NK-92 treated with Interleukin-12 subunit alpha and Interleukin-12 subunit beta, amount 100 ng/mL, for 24 hours (cell line): ENCODE data around the gene DOP1A.

Source experiments
- DNase-seq: peaks from one replicate; lab custom pipeline; 2025; lab: John Stamatoyannopoulos, UW

DOP1A gene

DNA sequence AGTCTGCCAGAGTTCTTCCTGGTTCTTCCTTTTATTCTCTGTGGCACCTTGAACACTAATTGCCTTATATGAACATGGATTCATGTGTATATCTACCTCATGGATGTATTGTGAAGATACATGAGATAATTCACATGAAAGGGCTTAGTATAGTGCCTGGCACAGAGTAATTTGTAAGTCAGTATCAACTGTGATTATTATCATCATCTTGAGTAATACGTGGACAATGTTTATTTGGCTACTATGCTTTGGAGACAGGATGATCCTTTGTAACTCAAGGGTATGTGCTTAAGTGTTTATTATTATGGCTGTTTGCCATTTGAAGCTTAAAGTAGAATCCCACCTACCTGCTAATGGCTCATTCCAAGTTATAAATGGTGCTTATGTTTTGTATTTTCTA is 16.0 kb downstream of the DOP1A start:
- no peak for DNase-seq

DNA sequence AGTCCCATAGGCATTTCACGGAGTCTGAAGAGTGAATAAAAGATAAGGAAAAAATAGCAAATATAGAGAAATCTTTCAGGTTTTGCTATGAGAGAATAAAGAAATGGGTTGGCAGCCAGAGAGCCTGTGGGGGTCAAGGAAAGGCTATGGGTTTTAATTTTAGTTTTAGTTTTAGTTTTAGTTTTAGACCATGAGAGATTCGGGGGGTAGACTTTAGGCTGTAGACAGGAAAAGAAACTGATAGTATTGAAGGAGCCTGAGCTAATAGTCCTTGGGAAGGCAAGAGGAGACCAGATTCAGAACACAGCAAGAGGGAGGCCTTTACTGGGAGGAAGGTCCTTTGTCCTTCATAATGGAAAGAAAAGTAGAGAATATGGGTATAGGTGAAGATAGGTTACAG is 19.3 kb downstream of the DOP1A start:
- DNase-seq = no peak

DNA sequence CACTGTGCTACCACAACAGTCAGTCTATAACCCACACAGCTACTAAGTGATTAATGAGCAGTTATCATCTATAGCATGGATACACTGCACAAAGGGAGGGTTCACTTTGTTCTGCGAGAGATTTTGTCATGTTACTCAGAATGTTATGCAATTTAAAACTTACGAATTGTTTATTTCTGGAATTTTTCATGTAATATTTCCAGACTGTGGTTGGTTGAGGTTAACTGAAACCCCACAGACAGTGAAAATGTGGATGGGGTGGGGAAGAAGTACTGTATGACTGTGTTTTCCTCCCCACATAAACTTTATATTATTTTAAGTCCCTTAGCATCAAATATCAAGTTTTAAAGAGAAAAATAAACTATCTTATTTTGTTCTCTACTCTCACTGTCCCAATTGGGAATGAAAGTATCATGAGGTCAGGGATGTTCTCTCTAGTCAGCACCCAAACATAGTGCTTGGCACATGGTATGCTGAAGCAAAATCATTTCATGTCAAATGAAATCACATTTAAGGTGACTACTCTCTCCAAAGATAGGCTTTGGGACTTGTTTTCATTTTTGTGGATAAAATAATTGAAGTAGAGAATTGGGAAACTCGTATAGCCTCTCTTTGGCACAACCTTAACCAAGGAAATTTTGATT is 25.4 kb downstream of the DOP1A start:
- DNase-seq = no peak

DNA sequence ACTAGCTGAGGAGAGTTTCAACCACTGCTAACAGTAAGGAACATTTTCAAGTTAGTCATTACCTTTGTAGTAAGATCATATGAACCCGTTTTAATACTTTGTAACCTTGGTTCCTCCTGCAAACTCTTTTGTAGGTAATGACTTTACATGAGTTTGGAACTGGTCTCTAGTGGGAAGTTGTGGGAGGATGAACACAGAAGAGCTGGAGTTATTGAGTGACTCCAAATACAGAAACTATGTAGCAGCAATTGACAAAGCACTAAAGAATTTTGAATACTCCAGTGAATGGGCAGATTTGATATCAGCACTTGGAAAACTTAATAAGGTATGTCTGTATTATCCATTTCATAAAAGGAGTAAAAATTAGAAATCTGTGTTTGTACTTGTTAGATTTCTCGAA is 29.3 kb downstream of the DOP1A start:
- no peak for DNase-seq

DNA sequence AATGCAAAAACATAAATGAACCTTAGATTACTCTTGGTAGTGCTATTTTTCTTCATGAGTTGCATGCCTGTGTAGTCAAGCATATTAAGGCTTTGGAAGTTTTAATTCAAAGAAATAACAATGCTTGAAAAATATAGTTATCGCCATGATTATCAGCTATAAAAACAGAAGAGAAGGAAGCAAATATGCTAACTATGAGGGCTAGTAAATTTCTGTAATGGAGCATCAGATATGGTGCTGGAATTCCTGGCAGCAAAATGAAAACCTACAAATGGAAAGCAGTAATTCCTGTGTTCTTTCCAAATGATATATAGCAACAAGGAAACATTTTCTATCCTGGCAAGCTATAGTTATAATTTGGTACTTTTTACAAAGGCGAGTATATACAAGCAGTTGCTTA is 29.7 kb downstream of the DOP1A start:
- DNase-seq = no peak

DNA sequence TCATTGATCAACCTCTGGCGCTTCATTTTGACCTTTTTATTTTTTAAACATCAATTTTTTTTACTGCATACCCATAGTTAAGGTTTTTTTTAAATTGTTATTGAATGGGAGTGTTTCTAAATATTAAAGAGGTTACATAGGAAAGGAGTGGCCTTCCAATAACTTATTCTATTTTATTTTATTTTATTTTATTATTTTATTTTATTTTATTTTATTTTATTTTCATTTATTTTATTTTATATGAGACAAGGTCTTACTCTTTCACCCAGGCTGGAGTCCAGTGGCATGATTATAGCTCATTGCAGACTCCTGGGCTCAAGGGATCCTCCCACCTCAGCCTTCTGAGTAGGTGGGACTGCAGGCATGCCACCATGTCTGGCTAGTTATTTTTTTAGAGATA is 30.2 kb downstream of the DOP1A start:
- DNase-seq = no peak

DNA sequence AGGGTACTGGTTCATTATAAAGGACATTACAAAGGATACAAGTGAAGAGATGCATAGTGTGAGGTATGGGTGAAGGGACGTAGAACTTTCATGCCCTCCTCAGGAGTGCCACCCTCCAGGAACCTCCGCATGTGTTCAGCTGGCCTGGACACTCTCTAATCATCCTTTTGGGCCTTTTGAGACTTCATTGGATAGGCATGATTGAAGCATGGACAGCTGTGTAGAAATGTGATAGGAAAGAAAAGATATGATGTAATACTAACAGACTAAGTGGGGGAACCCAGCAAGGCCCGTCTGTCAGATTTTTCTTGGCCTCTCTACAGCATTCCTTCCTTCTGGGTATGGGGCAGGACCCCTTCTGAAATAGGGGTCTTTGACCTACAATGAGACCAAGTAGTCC is 31.1 kb downstream of the DOP1A start:
- DNase-seq = no peak

DNA sequence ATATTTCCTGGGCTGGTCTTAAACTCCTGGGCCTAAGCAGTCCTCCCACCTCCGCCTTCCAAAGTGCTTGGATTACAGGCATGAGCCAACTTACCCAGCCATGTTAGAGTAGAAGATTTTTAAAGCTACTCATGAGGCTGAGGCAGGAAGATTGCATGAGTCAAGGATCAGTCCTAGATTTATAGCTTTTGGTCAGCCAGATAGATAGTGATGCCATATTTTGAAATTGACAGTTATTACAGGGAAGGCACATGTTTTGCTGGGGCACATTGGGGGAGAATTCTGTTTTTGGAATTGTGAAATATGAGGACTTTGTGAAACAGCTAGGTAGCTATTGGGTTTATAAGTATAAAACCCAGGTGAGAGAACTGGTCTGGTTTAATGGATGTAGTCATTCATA is 40.9 kb downstream of the DOP1A start:
- DNase-seq = no peak

DNA sequence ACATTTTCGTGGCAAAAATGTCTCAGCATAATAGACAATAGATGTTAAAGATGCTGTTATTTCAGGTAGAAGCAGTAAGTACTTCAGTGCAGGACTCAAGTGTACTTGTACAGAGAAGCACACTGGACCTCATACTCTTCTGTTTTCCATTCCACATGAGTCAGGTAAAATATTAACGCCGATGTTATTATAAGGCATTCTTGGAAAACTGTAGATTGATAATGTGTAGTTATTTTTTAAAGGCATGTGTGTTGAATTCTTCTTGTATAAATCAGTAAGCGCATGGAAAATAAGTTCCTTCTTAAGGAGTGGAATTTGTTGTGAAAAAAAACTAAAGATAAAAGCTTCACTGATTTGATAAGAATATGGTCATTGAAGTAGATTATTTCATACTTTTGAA is 45.8 kb downstream of the DOP1A start:
- DNase-seq = no peak

DNA sequence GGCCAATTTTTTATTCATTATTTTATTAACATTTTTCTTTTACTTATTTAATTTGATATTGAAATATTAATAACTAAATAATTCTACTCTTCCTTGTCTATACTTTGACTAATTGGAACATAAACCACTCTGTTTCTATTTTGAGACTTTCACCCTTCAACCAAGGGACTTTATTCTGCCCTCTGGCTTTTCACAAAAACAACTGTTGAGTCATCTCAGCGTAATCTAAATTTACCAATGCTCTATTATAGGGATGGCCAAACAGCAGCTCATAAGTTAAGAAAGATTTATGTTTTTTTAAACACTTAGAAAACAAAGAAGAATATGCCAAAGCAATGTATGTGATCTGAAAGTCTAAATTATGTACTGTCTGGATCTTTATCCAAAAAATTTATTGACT is 46.7 kb downstream of the DOP1A start:
- DNase-seq = no peak

DNA sequence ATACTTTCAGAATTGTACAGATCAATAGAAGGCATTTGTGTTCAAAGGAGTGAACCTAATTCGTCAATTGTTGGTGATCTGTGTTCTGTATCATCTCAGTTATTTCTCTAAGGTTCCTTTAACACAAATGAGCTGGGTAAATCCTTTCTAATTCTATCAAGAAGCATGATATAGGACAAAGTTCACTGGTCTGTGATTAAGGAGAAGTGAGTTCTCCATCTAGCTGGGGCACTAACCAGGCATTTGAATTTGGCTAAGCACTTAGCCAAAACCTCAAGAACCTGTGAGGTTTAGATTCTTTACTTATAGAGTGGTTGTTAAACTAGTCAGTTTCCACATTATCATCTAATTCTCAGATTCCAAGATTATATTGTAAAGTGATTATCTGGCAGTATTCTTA is 50.3 kb downstream of the DOP1A start:
- no peak for DNase-seq

DNA sequence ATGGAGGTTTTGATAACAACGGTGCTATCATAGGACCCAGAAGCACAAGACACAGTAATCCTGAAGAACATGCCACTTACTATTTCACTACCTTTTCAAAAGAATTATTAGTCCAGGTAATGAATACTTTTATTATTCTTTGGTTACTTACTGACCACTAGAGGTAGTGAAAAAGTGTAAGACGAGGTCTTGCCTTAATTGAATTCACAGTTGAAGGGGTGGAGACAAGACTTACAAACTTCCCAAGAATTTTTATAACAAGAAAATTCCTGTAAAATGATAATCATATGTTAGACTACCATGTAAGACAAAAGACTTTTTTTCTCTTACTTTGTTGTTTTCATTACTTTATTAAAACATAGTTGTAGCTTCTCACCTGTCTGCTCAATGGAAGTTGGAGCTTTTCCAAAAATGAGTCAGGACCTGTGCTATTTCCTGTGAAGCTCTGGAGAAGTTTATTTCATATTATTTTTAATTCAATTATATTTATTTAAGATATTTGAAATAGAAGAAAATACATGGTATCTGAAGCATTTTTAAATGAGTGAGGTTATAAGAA is 52.4 kb downstream of the DOP1A start:
- no peak for DNase-seq

DNA sequence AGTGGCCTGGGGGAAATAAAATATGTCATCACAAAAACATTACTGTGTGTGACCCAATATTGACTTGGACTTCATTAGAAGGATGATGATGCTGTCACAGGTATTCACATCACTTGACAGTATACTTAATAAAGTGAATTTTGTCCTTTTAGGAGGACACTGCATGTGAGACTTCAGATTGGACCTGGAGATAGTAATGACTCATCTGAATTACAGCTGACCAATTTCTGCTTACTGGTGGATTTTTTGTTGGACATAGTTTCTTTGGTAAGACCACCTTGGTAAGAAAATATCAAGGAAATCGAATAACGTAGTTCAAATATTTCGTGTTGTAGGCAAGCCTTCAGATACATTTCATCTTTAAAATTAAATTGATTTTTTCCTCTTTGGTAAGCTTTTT is 57.1 kb downstream of the DOP1A start:
- no peak for DNase-seq

DNA sequence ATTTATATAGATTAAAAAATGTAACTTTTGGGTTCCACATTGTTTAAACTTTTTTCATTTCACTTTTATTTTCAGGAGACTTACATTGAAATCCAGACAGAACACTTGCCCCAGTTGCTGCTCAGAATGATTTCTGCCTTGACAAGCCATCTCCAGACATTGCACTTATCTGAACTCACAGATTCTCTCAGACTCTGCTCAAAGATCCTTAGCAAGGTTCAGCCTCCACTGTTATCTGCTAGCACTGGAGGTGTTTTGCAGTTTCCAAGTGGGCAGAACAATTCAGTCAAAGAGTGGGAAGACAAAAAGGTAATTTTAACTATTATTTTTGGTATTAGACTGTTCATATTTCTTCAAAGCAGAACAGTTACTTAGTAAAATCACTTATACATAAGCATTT is 58.0 kb downstream of the DOP1A start:
- DNase-seq = no peak

DNA sequence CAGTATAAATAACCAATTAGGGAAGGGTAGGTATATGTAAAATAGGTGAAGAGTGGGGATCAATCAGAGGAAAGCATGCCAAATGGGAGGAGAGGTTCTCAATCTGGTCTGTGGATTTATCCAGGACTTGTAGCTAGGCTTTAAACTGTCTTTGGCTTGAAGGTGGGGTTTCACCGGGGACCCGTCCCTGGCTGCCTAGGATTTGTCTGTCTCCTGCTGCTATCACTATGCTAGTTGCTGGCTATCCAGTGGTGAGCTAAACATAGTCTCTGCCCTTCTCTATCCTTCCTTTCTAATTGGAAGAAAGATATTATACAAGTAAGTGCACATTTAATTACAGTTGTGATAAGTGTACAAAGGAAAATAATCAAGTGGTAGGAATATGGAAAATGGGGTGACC is 58.8 kb downstream of the DOP1A start:
- DNase-seq = no peak

DNA sequence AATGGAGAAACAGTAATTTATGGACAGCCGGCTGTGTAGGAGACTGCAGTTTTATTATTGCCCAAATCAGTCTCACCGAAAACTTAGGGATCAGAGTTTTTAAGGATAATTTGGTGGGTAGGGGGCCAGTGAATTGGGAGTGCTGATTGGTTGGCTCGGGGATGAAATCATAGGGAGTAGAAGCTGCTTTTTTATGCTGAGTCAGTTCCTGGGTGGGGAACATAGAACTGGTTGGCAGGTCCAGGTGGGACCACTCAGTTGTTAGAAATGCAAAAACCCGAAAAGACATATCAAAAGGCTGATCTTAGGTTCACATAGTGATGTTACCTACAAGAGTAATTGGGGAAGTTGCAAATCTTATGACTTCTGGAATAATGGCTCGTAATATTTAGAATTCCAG is 59.3 kb downstream of the DOP1A start:
- no peak for DNase-seq

DNA sequence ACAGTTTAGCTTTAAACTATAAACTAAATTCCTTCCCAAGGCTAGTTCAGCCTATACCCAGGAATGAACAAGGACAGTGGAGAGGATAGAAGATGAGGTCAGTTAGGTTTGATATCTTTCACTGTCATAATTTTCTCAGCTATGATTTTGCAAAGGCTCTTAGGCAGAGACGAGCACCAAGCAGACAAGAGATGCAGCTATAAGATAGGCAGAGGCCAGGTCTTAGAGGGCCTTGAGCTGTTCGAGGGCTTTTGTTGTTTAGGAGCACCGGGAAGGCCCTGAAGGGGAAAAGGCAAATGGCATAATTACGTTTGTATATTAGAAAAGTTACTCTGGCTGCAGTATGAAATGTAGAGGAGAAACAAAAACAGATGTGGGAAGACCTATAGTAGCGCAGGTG is 59.8 kb downstream of the DOP1A start:
- DNase-seq = no peak

DNA sequence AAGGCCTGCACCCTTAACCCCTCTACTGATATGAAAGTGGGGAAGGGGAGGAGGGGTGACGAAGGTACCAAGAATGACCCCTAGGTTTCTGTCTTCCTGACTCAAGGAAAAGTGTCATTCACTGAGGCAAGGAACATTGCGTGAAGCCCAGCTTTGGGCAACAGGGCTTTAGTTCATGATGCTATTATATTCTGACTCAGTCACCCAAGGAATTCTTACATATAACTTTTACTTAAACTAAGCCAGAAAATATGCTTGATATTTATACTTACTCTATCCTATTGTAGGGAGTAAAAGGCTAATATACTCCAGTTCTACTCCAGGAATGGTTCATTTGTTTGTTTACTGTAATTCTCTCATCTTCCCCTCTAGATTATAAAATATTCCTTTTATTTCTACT is 60.5 kb downstream of the DOP1A start:
- DNase-seq = no peak

DNA sequence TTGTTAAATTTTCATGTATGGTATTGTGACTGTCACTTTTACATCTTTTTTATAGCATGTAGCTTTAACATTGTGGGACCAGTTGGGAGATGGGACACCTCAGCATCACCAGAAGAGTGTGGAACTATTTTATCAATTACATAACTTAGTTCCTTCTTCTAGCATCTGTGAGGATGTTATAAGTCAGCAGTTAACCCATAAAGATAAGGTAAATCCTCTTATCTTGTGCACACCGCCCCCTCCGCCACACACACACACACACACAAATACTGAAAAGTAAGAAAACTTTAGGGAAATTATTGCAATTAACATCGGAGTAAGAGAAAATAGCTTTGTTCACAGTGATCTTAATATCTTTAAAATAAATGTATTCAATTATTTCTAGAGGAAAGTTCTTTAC is 64.7 kb downstream of the DOP1A start:
- DNase-seq = no peak

DNA sequence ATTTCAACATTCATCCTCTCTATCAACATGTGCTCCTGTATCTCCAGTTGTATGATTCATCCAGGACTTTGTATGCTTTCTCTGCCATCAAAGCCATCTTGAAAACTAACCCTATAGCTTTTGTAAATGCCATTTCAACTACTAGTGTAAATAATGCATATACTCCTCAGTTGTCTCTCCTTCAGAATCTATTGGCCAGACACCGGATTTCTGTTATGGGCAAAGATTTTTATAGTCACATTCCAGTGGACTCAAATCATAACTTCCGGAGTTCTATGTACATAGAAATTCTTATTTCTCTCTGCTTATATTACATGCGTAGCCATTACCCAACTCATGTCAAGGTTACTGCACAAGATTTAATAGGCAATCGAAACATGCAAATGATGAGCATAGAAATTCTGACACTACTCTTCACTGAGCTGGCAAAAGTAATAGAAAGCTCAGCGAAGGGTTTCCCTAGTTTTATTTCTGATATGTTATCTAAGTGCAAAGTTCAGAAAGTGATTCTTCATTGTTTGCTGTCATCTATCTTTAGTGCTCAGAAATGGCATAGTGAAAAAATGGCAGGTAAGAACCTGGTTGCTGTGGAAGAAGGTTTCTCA is 70.7 kb downstream of the DOP1A start:
- no peak for DNase-seq

DNA sequence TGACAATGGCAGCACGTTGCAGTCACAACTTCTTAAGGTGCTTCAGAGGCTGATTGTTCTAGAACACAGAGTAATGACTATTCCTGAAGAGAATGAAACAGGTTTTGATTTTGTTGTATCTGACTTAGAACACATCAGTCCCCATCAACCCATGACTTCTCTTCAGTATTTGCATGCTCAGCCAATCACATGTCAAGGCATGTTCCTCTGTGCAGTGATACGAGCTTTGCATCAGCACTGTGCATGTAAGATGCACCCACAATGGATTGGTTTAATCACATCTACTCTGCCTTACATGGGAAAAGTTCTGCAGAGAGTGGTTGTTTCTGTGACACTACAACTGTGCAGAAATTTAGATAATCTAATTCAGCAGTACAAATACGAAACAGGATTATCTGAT is 71.3 kb downstream of the DOP1A start:
- no peak for DNase-seq

DNA sequence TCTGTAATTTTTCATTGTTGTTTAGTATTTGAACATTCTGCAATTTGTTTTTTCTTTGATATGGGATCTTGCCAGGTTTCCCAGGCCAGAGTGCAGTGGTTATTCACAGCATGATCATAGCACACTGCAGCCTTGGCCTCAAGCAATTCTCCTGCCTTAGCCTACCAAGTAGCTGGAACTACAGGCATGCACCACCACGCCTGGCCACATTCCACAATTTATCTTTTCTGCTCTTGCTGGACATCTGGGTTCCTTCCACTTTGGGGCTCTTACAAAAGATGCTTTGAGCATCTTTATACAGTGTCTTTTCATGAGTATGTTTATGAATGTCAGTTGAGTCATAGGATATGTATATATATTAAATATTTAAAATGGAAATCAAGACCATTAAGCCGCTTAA is 83.6 kb downstream of the DOP1A start:
- DNase-seq = no peak

DNA sequence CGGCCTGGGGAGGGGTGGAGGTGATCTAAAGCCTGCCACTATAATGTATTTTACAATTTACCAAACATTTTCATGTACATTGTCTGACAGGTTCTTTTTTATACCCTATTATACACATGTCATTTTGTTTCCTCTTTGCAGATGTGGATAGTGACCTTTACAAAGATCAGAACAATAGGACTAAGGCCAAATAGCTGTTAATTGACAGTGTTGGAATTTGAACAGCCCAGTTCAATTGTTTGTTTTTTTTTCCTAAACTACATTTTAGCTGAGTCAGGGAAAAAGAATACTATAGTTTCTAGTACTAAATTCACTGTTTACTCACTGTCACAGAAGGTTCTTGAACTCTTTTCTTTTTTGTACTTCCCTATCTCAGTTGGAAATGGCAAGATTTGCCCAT is 85.4 kb downstream of the DOP1A start:
- no peak for DNase-seq

DNA sequence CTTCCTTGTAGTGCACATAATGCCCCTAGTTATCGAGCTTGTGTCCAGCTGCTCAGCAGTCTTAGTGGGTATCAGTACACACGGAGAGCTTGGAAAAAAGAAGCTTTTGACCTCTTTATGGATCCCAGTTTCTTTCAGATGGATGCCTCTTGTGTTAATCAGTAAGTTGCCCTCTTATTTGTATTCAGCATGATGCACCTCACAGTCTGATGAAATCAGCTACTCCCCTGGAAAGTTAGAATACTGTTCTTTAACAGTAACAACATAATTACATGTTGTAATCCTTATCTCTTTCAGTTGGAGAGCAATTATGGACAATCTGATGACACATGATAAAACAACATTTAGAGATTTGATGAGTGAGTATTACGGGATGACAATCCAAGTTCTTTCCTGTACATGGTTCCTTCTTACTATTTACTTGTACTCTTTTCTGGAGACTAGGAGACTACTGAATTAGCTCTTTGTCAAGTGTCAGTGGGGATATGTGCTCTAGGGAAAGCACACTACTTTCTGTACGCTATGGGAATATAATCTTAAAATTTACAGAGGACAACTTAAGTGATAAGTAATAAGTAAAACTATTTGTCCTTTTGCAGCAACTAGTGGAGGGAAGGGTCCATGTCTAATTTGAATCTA is 86.5 kb downstream of the DOP1A start:
- DNase-seq = no peak
